Endothelial cell of umbilical vein (primary cell): ENCODE measurements around the gene IL17RB.

Experiments used
- MYC ChIP-seq: IDR thresholded peaks from one replicate; pipeline ENCODE4 v1.6.1; 2011; ENCODE audit warnings: mild to moderate bottlenecking, low read depth, low read length
- TF ChIP-seq, protein P1 (sequence below), 2 donors: IDR thresholded peaks; 1 replicate in 1 of 2; 2 replicates in 1 of 2; pipeline ENCODE4 v1.5.1; 2011; ENCODE audit warnings: low read length in 2 of 2, mild to moderate bottlenecking in 2 of 2, moderate library complexity in 2 of 2, control low read depth in 1 of 2, inconsistent platforms in 1 of 2, low read depth in 1 of 2; ENCODE audit not compliant: insufficient read depth in 1 of 2; ENCODE audit errors: extremely low read depth in 1 of 2

DNA sequence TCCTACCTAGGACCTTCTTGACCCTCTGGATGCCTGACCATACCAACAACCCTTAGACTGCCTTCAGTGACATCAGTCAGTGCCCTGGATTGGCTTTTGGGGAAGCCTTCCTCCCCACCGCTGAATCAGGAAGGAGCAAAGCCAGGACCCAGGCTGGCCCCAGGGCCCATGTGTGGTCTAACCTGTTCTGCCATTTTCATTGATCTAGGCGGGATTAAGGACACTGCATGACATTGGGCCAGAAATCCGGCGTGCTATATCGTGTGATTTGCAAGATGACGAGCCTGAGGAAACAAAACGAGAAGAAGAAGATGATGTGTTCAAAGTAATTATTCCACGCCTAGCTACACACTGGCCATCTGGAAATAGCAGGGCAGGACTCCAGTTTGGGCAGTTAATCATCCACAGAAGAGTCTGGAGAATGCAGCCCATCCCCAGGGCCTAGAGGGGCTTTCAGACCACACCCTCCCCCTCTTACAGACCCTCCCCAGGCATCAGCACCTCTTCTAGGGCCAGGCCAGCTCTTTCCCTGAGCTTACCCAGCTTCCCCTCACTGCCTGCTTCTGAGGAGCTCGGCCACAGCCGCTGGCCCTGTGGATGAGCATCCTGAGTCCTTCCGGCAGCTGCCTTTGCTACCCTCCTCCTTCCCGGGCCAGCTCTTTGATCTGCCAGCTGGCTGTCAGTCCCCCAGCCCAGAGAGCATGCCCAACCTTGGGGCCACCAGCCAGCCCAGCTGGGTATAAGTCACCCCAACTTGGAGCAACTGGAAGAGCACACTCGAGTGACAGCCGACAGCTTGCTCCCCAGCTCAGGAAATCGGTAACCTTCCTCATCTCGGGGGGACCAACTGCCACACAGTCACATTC, 46.1 kb upstream of the IL17RB start:
- no peak for TF ChIP-seq MYC
- TF ChIP-seq, protein P1, sequence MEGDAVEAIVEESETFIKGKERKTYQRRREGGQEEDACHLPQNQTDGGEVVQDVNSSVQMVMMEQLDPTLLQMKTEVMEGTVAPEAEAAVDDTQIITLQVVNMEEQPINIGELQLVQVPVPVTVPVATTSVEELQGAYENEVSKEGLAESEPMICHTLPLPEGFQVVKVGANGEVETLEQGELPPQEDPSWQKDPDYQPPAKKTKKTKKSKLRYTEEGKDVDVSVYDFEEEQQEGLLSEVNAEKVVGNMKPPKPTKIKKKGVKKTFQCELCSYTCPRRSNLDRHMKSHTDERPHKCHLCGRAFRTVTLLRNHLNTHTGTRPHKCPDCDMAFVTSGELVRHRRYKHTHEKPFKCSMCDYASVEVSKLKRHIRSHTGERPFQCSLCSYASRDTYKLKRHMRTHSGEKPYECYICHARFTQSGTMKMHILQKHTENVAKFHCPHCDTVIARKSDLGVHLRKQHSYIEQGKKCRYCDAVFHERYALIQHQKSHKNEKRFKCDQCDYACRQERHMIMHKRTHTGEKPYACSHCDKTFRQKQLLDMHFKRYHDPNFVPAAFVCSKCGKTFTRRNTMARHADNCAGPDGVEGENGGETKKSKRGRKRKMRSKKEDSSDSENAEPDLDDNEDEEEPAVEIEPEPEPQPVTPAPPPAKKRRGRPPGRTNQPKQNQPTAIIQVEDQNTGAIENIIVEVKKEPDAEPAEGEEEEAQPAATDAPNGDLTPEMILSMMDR (IDR thresholded peaks at IDR 0.05; ENCODE audit: extremely low read depth in 1 of 2, insufficient read depth in 1 of 2, low read depth in 1 of 2, low read length in 2 of 2): no peak
